GM21825 (cell line): ENCODE data around the gene SLC29A3.
A peak's percentile ranks its signal among the peaks of the same experiment; 100 is the strongest.
"Not testable (repeated sequence)": the region's sequence is repeated elsewhere in the genome, so short reads cannot be mapped to it uniquely, and the experiment has no call there.

Experiments used
- ATAC-seq: cut with Tn5 transposase; IDR thresholded peaks from one replicate; pipeline ENCODE4 v1.9.1; 2021; ENCODE audit warnings: mild to moderate bottlenecking, moderate library complexity; ENCODE audit not compliant: unreplicated experiment

SLC29A3 gene

GRCh38 chr10:71319042-71319799 is at the start of gene SLC29A3:
Gene SLC29A3, plus strand, starts transcription at chr10:71319259. Its CDS starts 51 bp downstream, at chr10:71319310.
- ATAC-seq: peak; percentile 73

- ATAC-seq: no peak
These were observed 49.5 kb upstream of the SLC29A3 start for GRCh38 chr10:71269301-71270288.

- no peak for ATAC-seq
These were observed 48.5 kb upstream of the SLC29A3 start for GRCh38 chr10:71270301-71271220.

GRCh38 chr10:71271662-71272055 is 47.4 kb upstream of the SLC29A3 start:
- no peak for ATAC-seq

GRCh38 chr10:71272056-71272771 is 46.8 kb upstream of the SLC29A3 start:
- ATAC-seq: no peak

- not testable (repeated sequence) for ATAC-seq
These were observed 46.1 kb upstream of the SLC29A3 start for GRCh38 chr10:71272974-71273373.

- no peak for ATAC-seq
These were observed 45.6 kb upstream of the SLC29A3 start for GRCh38 chr10:71273506-71273905.

GRCh38 chr10:71274901-71275796 is 43.9 kb upstream of the SLC29A3 start:
- no peak for ATAC-seq

GRCh38 chr10:71276873-71277272 is 42.2 kb upstream of the SLC29A3 start:
- no peak for ATAC-seq

GRCh38 chr10:71277914-71278665 is 41.0 kb upstream of the SLC29A3 start:
- no peak for ATAC-seq

- no peak for ATAC-seq
These were observed 40.1 kb upstream of the SLC29A3 start for GRCh38 chr10:71278691-71279588.

- no peak for ATAC-seq
These were observed 39.4 kb upstream of the SLC29A3 start for GRCh38 chr10:71279590-71280170.

GRCh38 chr10:71280216-71280615 is 38.8 kb upstream of the SLC29A3 start:
- no peak for ATAC-seq

GRCh38 chr10:71280825-71281224 is 38.2 kb upstream of the SLC29A3 start:
- ATAC-seq: no peak

GRCh38 chr10:71281646-71282322 is 37.3 kb upstream of the SLC29A3 start:
- no peak for ATAC-seq

GRCh38 chr10:71282323-71282680 is 36.8 kb upstream of the SLC29A3 start:
- no peak for ATAC-seq
